Measurements from ENCODE around the gene CAMKMT. TPM values are rescaled to one million over a fixed set of nuclear protein-coding genes. Genes with fewer than 3 reads are reported as not detected.

CAMKMT gene
- total and polyA plus RNA-seq, 2 experiments from 2014 or later: 26.5 to 29.5 TPM

- Histone ChIP-seq H3K4me1 (ENCODE audit: insufficient read depth) (peaks cover 23% of the 10 kb centered on the region), H3K9me2 (ENCODE audit: insufficient read depth) (peaks cover 15% of the 10 kb centered on the region), H2AFZ (no peak overlapping the region), H3K36me3 (ENCODE audit: insufficient read depth) (peaks cover 5% of the 10 kb centered on the region; the same call in 1 of the 2 replicates), H4K20me1 (replicated peaks; ENCODE audit: insufficient read depth) (no peaks in the 10 kb centered on the region), H3K4me3 (no peak overlapping the region), H3K27ac (ENCODE audit: low read depth) (no peak overlapping the region), H3K79me2 (replicated peaks; ENCODE audit: insufficient read depth) (no peaks in the 10 kb centered on the region), H3F3A (replicated peaks; ENCODE audit: low read depth) (peaks cover 21% of the 10 kb centered on the region; the same call in 1 of the 2 replicates), H3K4me2 (no peak overlapping the region), H3K27me3 (ENCODE audit: insufficient read depth) (no peaks in the 10 kb centered on the region)
- Mint-ChIP-seq H3K36me3 (ENCODE audit: low read depth) (peaks cover 17% of the 10 kb centered on the region), H3K27me3 (ENCODE audit: insufficient read depth, low read depth, poor library complexity) (peaks cover 14% of the 10 kb centered on the region), H3K27ac (no peak overlapping the region), H3K4me3 (no peak overlapping the region), H3K9me3 (peaks cover 20% of the 10 kb centered on the region), H3K4me1 (peaks cover 31% of the 10 kb centered on the region)
- ATAC-seq: no peak
- TF ChIP-seq JUNB (IDR thresholded peaks at IDR 0.05; ENCODE audit: unreplicated experiment) (no peak), CTCF (conservative IDR thresholded peaks at IDR 0.05; ENCODE audit: low read depth in 2 of 2) (no peak), ZNF462 (CRISPR knock-in tag; IDR thresholded peaks at IDR 0.05) (no peak), EZH2 (IDR thresholded peaks at IDR 0.05; ENCODE audit: low read depth, unreplicated experiment) (no peak), NANOG (IDR thresholded peaks at IDR 0.05; ENCODE audit: borderline replicate concordance) (no peak), POLR2AphosphoS5 (IDR thresholded peaks at IDR 0.05; ENCODE audit: low read depth) (no peak), EZH2phosphoT487 (IDR thresholded peaks at IDR 0.05; ENCODE audit: unreplicated experiment) (no peak)
- no peak for DNase-seq (ENCODE audit: low spot score)
Measured at GRCh38 chr2:44786817-44787214, 425.1 kb downstream of the CAMKMT start.

Measured in GM23338 (cell line).